HUES48 (cell line): ENCODE data around the gene WDFY2.

Experiments
- H3K27ac ChIP-seq: one replicate; pipeline ENCODE4 v1.7.0; 2013; ENCODE audit warnings: low read depth, low read length, inconsistent platforms
- H3K27me3 ChIP-seq: 2 replicates; pipeline ENCODE4 v1.6.1; 2013; ENCODE audit warnings: mild to moderate bottlenecking, low read length; ENCODE audit not compliant: control insufficient read depth, insufficient read depth
- H3K36me3 ChIP-seq: 2 replicates; pipeline ENCODE4 v1.6.1; 2013; ENCODE audit warnings: low read length; ENCODE audit not compliant: control insufficient read depth, insufficient read depth
- H3K4me1 ChIP-seq: 2 replicates; pipeline ENCODE4 v1.6.1; 2013; ENCODE audit warnings: mild to moderate bottlenecking, low read length; ENCODE audit not compliant: control insufficient read depth, insufficient read depth
- H3K4me3 ChIP-seq: 2 replicates; pipeline ENCODE4 v1.5.1; 2013; ENCODE audit warnings: mild to moderate bottlenecking, low read depth, low read length
- H3K9ac ChIP-seq: 2 replicates; pipeline ENCODE4 v1.6.1; 2013; ENCODE audit warnings: mild to moderate bottlenecking, low read depth, low read length, moderate library complexity
- H3K9me3 ChIP-seq: 2 replicates; pipeline ENCODE4 v1.6.1; 2013; ENCODE audit warnings: low read length; ENCODE audit not compliant: control insufficient read depth, insufficient read depth

The WDFY2 gene

DNA sequence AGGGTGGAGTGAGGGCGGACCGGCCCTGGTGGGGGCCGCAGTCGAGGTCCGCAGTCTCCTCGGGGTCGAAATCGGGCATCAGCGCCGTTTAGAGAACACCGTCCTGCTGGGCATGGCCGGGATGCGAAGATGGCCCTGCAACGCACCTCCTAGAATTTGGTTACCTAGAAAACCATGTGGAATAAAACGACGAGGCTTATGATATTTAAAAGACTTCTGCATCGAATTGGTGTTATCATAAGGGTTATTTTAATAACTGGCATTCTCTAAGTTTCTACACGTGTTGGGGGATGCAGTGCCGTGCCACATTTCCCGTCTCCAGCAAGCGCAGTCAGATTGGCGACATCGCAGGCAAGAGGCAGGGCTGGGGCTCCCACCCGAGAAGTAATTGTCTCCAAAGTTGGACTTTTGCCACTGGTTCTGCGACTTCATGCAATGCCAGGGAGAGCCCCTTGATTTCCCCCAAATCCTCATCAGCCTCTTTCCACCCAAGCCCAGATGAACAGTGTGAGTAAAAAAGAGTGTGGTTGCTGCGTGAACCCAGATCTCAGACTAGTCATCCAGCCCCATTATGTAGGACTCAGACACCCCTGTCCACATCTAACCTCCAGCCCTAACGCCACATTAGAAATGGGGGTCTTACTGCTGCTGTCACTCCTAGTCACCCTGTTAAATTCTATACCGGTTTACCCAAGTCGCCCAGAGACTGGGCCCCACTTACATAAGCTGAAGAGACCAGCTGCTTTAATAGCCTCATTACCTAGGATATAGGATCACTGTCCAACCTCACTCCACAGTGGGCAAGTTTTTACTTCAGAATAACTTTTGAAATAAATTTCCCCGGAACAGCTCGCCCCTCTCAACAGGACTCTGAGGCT, 220.3 kb downstream of the WDFY2 start:
- H3K27ac ChIP-seq: peak overlapping the region; percentile 86
- peaks cover 31% of the 10 kb centered on the region for H3K4me1 ChIP-seq
- H3K27me3 ChIP-seq: no peaks in the 10 kb centered on the region
- H3K9me3 ChIP-seq: no peaks in the 10 kb centered on the region
- peak overlapping the region; percentile 79 for H3K4me3 ChIP-seq
- peak overlapping the region; percentile 95 for H3K9ac ChIP-seq
- H3K36me3 ChIP-seq: no peaks in the 10 kb centered on the region

DNA sequence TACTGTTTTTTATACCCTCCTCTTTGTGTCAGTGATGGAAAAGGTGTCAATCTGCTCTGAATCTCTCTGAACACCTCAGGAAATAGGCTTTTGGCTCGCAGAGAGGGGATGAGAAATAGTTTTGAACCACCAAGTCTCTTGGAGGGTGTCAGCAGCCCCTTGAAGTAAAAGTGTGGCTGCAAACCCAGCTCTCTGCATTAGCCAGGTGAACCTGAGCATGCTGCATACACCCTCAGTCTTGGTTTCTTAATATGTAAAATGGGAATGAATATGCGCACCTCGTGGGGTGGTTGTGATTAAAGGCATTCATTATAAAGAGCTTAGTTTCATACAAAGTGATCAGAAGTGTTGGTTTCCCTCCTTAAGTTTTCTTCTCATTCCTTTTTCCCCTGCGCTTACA, 221.1 kb downstream of the WDFY2 start:
- no peak overlapping the region for H3K9ac ChIP-seq
- H3K4me3 ChIP-seq: no peak overlapping the region
- H3K36me3 ChIP-seq: no peaks in the 10 kb centered on the region
- peaks cover 25% of the 10 kb centered on the region for H3K4me1 ChIP-seq
- H3K9me3 ChIP-seq: no peaks in the 10 kb centered on the region
- no peak overlapping the region for H3K27ac ChIP-seq
- H3K27me3 ChIP-seq: no peaks in the 10 kb centered on the region

DNA sequence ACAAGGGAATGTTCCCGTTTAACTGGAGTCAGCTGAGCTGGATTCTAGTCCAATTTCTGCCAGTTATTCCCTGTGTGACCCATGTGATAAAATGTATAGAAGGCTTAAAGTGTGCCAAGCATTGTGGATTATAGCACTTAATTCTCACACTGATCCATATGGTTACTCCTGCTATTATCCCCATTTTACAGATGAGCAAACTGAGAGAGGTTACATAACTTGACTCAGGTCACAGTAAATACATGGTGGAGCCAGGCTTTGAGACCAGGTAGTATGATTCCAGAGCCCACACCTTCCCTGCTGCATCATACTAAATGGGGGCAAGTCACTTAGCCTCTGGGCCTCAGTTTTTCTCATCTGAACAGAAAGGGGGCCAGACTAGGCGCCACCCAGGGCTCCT, 221.7 kb downstream of the WDFY2 start:
- no peaks in the 10 kb centered on the region for H3K9me3 ChIP-seq
- H3K9ac ChIP-seq: no peak overlapping the region
- no peaks in the 10 kb centered on the region for H3K27me3 ChIP-seq
- no peak overlapping the region for H3K27ac ChIP-seq
- H3K4me3 ChIP-seq: no peak overlapping the region
- peaks cover 25% of the 10 kb centered on the region for H3K4me1 ChIP-seq
- H3K36me3 ChIP-seq: no peaks in the 10 kb centered on the region

DNA sequence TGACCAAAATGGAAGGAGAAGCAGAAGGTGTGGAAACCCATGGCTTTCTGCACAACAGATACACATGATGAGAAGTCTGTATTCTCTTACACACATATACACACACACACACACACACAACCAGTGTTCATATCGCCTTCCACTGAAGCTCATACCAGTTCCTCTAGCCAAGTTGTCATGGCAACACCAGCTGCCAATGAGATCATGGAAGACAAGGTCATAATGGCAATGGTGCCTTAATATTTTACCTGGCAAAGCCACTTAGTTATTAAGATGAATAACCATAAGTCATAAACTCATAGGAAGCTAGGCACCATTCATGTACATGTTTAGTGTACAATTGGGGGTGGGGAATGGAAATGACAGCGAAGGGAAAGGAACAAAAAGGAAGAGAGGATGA, 222.3 kb downstream of the WDFY2 start:
- Histone ChIP-seq H3K4me1 (peaks cover 25% of the 10 kb centered on the region), H3K4me3 (no peak overlapping the region), H3K27me3 (no peaks in the 10 kb centered on the region), H3K9me3 (no peaks in the 10 kb centered on the region), H3K27ac (no peak overlapping the region), H3K9ac (no peak overlapping the region), H3K36me3 (no peaks in the 10 kb centered on the region)

DNA sequence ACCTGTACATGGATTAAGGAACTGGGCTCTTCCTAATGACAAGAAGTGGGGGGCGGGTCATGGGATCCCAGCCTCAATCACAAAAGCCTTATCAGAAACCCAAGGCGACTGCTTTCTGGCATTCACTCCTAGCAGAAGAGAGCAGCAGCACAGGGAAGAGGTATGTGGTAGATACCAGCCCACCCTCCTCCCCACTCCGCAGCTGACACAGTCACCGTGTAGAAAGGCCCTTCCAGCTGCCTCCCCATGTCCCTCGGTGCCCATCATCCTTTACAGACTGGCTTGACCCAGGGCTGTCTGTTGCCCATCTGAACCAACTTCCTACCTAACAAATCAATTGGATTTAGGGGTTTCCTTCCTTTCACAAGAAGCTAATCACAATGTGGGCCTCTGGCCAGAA, 222.8 kb downstream of the WDFY2 start:
- no peak overlapping the region for H3K9ac ChIP-seq
- H3K36me3 ChIP-seq: no peaks in the 10 kb centered on the region
- no peaks in the 10 kb centered on the region for H3K9me3 ChIP-seq
- no peaks in the 10 kb centered on the region for H3K27me3 ChIP-seq
- peaks cover 25% of the 10 kb centered on the region for H3K4me1 ChIP-seq
- H3K27ac ChIP-seq: no peak overlapping the region
- H3K4me3 ChIP-seq: no peak overlapping the region

DNA sequence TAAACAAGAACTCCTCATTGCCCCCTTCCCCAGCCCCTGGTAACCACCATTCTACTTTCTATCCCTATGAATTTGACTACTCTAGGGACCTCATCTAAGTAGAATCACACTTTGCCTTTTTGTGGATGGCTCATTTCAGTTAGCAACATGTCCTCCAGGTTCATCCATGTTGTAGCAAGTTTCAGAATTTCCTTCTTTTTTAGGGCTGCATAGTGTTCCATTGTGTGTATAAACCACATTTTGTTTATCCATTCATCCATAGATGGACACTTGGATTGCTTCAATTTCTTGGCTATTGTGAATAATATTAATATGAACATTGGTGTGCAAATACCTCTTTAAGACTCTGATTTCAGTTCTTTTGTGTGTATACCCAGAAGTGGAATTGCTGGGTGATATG, 224.5 kb downstream of the WDFY2 start:
- no peak overlapping the region for H3K4me3 ChIP-seq
- H3K27me3 ChIP-seq: no peaks in the 10 kb centered on the region
- no peak overlapping the region for H3K27ac ChIP-seq
- H3K36me3 ChIP-seq: no peaks in the 10 kb centered on the region
- H3K9me3 ChIP-seq: no peaks in the 10 kb centered on the region
- no peak overlapping the region for H3K9ac ChIP-seq
- peaks cover 12% of the 10 kb centered on the region for H3K4me1 ChIP-seq

DNA sequence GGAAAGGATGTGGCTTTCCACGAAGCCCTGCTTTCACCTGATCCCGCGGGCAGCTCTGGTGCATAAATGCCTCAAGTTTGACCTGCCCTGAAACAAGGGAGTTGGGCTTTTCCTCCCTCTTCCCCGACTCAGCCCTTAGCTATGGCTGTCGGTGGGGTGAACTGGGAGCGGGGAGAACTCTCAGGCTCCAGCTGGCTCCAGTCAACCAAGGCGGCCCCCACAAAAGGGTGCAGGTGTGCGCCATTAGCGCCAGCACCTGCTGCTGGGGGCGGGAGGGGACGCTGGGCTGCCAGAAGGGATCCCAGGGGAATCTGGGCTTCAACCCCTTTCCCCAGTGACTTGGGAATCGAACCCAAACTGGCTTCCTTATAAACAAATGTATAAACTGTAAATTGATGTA, 226.8 kb downstream of the WDFY2 start:
- Histone ChIP-seq H3K4me1 (peaks cover 5% of the 10 kb centered on the region; the same call in 1 of the 2 replicates), H3K36me3 (no peaks in the 10 kb centered on the region), H3K4me3 (no peak overlapping the region), H3K27ac (no peak overlapping the region), H3K27me3 (no peaks in the 10 kb centered on the region), H3K9ac (no peak overlapping the region), H3K9me3 (no peaks in the 10 kb centered on the region)

DNA sequence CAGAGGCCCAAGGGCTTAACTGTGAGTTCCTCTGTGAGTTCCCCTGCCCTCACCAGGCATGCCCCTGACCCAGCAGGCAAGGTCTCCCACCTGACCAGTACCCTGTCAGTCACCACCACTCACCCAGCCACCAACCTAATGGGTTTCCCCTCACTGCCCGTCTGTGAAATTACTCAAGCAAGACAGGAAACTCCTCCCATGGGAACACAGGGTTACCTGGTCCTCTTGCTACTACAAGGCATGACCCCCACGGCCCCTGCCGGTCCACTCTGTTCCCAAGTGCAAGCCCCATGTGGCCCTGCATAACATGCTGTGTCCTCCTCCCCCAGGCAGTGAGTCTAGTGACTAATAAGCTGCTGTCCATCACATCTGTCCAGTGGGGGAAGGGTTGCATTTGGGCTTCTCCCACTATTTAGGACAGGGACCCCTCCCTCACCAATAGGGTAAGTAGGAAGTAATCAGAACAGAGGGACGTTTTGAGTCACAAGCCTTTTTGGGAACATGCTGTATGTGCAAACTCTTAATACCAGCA, 227.7 kb downstream of the WDFY2 start:
- no peak overlapping the region for H3K27ac ChIP-seq
- H3K36me3 ChIP-seq: no peaks in the 10 kb centered on the region
- no peak overlapping the region for H3K4me3 ChIP-seq
- no peaks in the 10 kb centered on the region for H3K9me3 ChIP-seq
- peaks cover 10% of the 10 kb centered on the region; the same call in 1 of the 2 replicates for H3K4me1 ChIP-seq
- no peak overlapping the region for H3K9ac ChIP-seq
- H3K27me3 ChIP-seq: no peaks in the 10 kb centered on the region

DNA sequence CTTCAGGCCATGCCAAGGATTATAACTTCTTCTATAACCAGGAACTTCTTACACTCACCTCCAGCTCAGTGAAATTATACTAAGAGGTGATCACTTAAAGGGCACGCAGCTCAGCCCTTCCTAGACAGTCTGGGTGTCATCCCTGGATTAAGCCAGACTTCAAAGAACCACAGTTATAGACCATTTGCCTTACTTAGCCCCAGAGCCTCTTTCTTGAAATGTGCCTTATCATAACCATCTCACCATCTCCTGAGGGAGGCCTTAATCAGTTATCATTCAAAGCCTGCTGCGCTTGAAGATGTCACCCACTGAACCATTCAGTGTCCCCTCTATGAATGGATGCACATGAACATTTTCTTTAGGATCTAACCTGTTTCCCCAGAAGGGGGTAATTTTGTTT, 229.8 kb downstream of the WDFY2 start:
- Histone ChIP-seq H3K9ac (no peak overlapping the region), H3K36me3 (no peaks in the 10 kb centered on the region), H3K4me3 (no peak overlapping the region), H3K27ac (no peak overlapping the region), H3K9me3 (no peaks in the 10 kb centered on the region), H3K4me1 (peaks cover 18% of the 10 kb centered on the region), H3K27me3 (no peaks in the 10 kb centered on the region)

DNA sequence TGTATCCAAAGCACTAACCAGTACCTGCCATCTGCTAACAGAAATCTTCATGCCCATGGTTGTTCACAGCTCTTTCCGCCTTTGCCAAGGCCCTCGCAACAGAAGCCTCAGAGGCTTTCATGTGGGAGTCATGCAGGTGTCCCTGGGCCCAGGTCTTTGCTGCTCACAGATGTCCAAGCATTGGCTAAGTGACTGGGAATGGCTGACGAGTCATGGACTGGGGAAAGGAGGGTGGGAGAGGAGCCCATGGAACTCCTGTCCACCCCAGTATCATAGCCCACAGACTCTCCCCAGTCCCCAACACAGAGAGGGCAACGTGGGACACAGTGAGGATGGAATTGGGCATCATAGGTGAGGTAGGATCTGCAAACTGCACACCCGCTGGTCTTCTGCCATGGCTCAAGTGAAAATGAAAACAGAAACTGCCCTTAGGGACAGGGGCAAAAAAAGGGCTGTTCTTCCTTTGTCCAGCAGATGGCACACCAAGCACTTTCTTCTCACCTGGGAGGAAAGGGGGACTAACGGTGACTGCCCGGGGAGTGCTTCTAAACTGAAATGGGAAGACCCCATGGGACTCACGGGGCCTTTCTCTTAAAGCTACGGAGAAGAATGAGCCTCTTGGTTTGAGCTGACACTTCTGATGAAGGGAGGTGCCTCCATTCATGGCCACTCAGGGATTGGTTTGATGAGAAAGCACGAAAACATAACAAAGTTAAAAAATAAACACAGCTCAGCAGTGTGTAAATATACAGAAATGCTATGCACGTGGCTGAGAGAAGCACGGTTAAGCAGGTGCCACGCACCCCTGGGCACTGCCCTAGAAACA, 230.8 kb downstream of the WDFY2 start:
- Histone ChIP-seq H3K27ac (no peak overlapping the region), H3K4me1 (peaks cover 20% of the 10 kb centered on the region), H3K36me3 (no peaks in the 10 kb centered on the region), H3K4me3 (no peak overlapping the region), H3K9me3 (no peaks in the 10 kb centered on the region), H3K27me3 (no peaks in the 10 kb centered on the region), H3K9ac (no peak overlapping the region)

DNA sequence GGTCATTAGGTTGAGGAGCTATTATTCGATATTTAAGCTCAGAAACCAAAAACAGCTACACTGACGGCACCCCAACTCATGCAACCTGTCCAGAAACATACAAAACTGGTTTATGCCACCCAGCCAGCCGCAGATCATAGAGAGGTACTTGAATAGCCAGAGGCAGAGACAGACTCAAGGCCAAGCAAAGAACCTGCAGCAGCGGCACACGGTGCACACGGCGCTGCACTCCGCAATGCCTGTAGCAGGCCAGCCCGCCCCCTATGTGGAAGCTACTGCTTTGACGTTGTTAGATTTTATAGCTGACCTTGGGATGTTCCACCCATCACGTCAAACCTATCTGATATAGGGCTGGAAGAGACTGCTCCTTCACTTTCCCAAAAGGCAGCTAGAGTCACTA, 231.6 kb downstream of the WDFY2 start:
- Histone ChIP-seq H3K4me3 (no peak overlapping the region), H3K27me3 (no peaks in the 10 kb centered on the region), H3K9me3 (no peaks in the 10 kb centered on the region), H3K27ac (no peak overlapping the region), H3K4me1 (peaks cover 20% of the 10 kb centered on the region), H3K36me3 (no peaks in the 10 kb centered on the region), H3K9ac (no peak overlapping the region)
